GM12872 (cell line): Measurements from ENCODE around the gene PSTK.

Experiments
- TF ChIP-seq, protein P1 (sequence below): IDR thresholded peaks from 3 replicates; pipeline ENCODE4 v1.5.1; 2011; ENCODE audit warnings: low read depth, mild to moderate bottlenecking, low read length, moderate library complexity; ENCODE audit not compliant: insufficient read depth

PSTK gene

GRCh38 chr10:122993797-122994336 lies 13.7 kb downstream of the PSTK start:
- TF ChIP-seq, protein P1, sequence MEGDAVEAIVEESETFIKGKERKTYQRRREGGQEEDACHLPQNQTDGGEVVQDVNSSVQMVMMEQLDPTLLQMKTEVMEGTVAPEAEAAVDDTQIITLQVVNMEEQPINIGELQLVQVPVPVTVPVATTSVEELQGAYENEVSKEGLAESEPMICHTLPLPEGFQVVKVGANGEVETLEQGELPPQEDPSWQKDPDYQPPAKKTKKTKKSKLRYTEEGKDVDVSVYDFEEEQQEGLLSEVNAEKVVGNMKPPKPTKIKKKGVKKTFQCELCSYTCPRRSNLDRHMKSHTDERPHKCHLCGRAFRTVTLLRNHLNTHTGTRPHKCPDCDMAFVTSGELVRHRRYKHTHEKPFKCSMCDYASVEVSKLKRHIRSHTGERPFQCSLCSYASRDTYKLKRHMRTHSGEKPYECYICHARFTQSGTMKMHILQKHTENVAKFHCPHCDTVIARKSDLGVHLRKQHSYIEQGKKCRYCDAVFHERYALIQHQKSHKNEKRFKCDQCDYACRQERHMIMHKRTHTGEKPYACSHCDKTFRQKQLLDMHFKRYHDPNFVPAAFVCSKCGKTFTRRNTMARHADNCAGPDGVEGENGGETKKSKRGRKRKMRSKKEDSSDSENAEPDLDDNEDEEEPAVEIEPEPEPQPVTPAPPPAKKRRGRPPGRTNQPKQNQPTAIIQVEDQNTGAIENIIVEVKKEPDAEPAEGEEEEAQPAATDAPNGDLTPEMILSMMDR = no peak

- TF ChIP-seq, protein P1 = no peak
Observed at GRCh38 chr10:122995936-122996335, 15.7 kb downstream of the PSTK start.

DNA sequence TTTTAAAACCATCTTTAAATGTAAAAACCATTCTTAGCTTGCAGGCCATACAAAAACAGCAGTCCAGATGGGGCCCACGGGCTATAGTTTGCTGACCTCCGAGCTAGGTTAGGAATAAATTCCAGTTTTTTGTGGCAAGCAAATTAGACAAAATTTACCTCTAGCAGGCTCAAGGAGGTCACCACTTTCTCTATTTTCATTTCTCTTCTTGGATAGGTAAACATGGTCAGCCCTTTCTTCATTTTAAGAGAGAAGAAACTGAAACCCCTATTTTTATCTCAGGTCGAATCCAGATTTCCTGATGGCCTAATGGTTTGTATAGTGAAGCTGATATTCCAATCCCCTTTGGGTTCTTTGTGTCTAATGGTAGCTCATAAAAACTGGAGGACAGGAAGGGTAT lies 17.7 kb downstream of the PSTK start:
- TF ChIP-seq, protein P1 = no peak

GRCh38 chr10:122998360-122998917 lies 18.2 kb downstream of the PSTK start:
- TF ChIP-seq, protein P1 = no peak

GRCh38 chr10:122998934-122999333 lies 18.7 kb downstream of the PSTK start:
- TF ChIP-seq, protein P1 = no peak

DNA sequence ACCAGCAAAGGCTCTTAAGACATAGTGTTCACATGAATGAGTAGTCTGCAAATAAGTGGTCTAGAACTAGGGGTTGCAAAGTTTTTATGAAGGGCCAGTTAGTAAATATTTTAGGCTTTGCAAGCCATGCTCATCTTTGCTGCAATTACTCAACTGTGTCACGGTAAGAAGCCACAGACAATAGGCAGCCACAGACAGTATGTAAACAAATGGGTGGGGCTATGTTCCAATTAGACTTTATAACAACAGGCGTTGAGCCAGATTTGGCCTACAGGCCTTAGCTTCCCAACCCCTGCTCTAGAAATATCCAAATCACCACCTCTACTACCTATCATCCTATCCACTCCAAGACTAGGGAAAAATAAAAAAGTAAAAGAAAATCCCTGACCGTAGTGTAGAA lies 19.1 kb downstream of the PSTK start:
- TF ChIP-seq, protein P1 = no peak

GRCh38 chr10:123000155-123000554 lies 20.0 kb downstream of the PSTK start:
- TF ChIP-seq, protein P1 = no peak
